ENCODE data around the gene CASP8AP2.
A peak's percentile ranks its signal among the peaks of the same experiment; 100 is the strongest.
"Not testable (repeated sequence)": the region's sequence is repeated elsewhere in the genome, so short reads cannot be mapped to it uniquely, and the experiment has no call there.

Gene CASP8AP2

DNA sequence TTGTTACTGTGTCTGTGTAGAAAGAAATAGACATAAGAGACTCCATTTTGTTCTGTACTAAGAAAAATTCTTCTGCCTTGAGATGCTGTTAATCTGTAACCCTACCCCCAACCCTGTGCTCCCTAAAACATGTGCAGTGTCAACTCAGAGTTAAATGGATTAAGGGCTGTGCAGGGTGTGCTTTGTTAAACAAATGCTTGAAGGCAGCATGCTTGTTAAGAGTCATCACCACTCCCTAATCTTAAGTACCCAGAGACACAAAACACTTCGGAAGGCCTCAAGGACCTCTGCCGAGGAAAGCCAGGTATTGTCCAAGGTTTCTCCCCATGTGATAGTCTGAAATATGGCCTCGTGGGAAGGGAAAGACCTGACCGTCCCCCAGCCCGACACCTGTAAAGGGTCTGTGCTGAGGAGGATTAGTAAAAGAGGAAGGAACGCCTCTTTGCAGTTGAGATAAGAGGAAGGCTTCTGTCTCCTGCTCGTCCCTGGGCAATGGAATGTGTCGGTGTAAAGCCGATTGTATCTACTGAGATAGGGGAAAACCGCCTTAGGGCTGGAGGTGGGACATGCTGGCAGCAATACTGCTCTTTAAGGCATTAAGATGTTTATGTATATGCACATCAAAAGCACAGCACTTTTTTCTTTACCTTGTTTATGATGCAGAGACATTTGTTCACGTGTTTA, 61.3 kb downstream of the CASP8AP2 start:
- not testable (repeated sequence) for DNase-seq

DNA sequence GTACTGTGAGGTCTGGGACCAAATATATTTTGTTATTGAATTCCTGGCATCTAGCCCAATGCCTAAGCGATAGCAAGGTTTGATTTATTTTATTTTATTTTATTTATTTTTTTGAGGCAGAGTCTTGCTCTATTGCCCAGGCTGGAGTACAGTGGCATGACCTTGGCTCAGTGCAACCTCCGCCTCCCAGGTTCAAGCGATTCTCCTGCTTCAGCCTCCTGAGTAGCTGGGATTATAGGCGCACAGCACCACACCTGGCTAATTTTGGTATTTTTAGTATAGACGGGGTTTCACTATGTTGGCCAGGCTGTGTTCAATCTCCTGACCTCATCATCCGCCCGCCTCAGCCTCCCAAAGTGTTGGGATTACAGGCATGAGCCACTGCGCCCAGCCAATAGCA, 62.9 kb downstream of the CASP8AP2 start:
- DNase-seq: not testable (repeated sequence)

DNA sequence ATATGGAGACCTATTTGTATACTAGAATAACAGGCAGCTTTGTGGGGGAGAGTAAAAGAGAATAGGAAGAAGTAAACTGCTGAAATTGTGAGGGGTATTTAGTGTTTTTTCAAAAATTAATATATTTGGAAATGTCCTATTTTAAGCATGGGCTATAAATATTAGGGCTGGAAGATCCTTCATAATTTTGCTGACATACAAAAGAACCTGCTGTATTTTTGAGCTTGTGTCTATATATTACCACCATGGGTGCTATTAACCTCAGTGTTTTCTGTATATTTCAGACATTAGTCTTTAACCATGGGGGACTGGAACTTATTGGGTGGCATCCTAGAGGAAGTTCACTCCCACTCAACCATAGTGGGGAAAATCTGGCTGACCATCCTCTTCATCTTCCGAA, 64.5 kb downstream of the CASP8AP2 start, which contains the start of gene GJA10:
TSS of gene GJA10 (plus strand) at position 301 of the 400 bp plus-strand sequence. CDS start at position 301, 0 bp downstream.
- DNase-seq: no peak

DNA sequence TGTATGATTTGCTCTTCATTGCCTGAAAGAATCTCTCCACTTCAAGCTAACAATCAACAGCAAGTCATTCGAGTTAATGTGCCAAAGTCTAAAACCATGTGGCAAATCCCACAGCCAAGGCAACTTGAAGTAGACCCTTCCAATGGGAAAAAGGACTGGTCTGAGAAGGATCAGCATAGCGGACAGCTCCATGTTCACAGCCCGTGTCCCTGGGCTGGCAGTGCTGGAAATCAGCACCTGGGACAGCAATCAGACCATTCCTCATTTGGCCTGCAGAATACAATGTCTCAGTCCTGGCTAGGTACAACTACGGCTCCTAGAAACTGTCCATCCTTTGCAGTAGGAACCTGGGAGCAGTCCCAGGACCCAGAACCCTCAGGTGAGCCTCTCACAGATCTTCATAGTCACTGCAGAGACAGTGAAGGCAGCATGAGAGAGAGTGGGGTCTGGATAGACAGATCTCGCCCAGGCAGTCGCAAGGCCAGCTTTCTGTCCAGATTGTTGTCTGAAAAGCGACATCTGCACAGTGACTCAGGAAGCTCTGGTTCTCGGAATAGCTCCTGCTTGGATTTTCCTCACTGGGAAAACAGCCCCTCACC, 65.7 kb downstream of the CASP8AP2 start:
- peak; percentile 21 for DNase-seq

DNA sequence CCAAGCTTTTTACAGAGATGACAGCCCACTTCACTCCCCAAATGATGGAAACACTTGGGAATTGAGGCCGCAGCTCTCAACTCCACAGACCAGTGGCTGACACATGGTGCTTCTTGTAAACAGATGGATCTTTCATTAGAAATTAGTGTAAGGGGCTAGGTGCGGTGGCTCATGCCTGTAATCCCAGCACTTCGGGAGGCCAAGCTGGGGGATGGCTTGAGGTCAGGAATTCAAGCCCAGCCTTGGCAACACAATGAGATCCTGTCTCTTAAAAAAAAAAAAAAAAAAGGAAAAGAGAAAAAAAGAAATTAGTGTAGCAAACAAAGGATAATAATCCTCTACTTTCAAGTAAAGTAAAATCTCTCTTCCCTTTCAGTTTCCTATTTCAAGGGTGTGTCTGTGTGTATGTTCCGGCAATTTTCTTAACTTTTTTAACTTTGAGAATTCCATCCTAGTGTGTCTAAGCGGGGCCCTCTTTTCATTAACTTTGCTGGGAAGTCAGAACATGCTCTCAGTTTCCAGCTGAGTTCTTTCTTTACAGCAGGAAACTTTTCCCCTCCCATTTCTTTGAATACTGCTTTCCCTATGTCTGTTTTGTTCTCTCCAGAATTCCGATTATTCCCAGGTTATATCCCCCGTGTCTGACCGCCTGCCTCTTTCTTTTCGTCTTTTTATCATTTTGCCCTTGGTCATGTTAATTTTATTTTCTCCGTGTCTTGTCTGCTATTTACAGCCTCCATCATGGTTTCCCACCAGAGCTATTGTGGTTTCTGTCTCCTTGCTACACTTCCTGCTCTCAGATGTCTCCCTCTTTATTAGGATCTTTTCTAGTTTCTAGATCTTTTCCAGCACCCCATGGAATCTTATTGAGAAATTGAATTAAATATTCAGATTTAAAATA, 80.6 kb downstream of the CASP8AP2 start:
- DNase-seq: not testable (repeated sequence)

DNA sequence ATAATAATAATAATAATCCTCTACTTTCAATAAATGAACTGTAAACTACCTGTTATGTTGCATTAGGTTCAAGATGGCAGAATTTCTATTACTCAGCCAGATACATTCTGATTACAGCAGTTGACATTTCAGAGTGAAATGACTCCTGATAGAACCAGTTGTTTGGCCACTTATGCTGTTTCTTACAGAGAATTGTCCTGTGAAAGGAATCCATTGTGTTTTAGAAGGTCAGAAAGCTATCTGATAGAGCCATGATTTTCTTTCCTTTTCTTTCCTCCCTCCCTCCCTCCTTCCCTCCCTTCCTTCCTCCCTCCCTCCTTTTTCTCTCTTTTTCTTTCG, 81.2 kb downstream of the CASP8AP2 start:
- no peak for DNase-seq

DNA sequence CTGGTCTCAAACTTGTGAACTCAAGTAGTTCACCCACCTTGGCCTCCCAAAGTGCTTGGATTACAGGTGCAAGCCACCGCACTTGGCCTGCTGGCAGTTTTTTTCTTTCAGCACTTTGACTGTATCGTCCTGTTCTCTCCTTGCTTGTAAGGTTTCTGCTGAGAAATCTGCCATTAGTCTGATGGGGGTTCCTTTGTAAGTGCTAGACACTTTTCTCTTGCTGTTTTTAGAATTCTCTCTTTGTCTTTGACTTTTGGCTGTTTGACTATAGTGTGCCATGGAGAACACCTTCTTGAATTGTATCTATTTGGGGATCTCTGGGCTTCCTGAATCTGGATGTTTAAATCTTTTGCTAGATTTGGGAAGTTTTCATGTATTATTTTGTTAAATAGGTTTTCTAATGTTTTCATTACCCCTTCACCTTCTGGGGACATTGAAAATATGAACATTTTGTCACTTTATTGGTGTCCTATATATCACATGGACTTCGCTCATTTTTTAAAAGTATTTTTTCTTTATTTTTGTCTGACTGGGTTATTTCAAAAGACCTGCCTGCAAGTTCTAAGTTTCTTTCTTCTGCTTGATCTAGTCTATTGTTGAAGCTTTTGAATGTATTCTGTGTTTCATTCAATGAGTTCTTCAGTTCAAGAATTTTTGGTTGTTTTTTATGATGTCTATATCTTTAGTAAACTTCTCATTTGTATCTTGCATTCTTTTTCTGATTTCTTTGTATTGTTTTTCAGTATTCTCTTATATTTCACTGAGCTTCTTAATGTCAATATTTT, 86.6 kb downstream of the CASP8AP2 start:
- DNase-seq: no peak

DNA sequence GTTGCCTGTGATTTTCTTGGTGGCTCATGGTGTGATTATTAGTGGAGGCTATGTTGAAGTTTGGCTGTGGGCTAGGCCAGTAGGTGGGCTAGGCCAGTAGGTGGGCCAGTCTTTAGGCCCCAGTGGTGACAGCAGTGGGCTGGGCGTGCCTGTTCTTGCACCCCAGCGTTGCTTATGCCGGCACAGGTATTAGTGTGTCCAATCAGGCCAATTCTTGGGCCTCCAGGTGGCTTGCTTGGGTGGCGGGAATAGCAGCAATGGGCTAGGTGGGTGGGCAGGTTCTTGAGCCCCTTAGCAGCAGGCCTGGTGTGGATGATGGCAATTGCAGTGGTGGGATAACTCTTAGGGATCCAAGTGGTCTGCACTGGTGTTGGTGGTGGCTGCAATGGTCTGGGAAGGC, 87.5 kb downstream of the CASP8AP2 start:
- no peak for DNase-seq

DNA sequence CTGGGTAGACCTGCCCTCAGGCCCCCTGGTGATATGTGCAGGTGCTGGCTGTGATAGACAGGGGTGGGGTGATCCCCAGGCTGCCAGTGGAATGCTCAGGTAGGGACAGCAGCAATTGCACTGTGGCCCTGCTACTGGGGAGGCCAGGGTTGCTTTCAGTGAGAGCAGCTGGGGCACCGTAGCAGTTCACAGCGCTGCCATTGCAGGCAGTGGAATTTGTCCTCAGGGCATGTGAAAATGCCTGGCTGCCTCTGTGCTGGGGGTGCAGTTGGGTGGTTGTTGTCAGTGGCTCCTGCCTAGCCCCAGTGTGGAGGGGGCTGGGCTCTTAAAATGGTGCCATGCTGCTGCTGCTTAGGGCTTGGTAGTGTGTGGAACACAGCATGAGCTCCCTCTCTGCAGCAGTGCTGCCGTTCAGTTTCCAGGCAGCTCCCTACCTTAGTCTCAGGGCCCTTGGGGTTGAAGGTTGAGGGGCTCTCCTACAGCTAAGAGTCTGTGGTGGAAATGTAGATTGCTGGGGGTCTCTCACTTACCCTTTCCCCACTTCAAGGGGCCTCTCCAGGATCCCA, 88.2 kb downstream of the CASP8AP2 start:
- no peak for DNase-seq

Measured in amniotic stem cell (primary cell).